ENCODE results near the gene BBX.

Gene BBX

GRCh38 chr3:107522510-107523288 is at the start of gene BBX:
BBX (plus strand) TSS chr3:107522962; CDS start chr3:107710461, 187,499 bp downstream.
- peak; percentile 85 for DNase-seq (ENCODE audit: low spot score)
- no peak for TF ChIP-seq CTCF (IDR thresholded peaks at IDR 0.05; ENCODE audit: extremely low read depth, missing control alignments)

GRCh38 chr3:107476462-107476861 is 46.3 kb upstream of the BBX start:
- no peak for TF ChIP-seq CTCF (IDR thresholded peaks at IDR 0.05; ENCODE audit: extremely low read depth, missing control alignments)

GRCh38 chr3:107487490-107487889 is 35.3 kb upstream of the BBX start:
- TF ChIP-seq CTCF (IDR thresholded peaks at IDR 0.05; ENCODE audit: extremely low read depth, missing control alignments) = no peak

More at GRCh38 chr3:107476462-107476861, 46.3 kb upstream of the BBX start:
- no peak for DNase-seq (ENCODE audit: low spot score)

GRCh38 chr3:107488942-107489341 is 33.8 kb upstream of the BBX start:
- TF ChIP-seq CTCF (IDR thresholded peaks at IDR 0.05; ENCODE audit: extremely low read depth, missing control alignments) = no peak

More at GRCh38 chr3:107487490-107487889, 35.3 kb upstream of the BBX start:
- DNase-seq (ENCODE audit: low spot score) = no peak

GRCh38 chr3:107493134-107493533 is 29.6 kb upstream of the BBX start:
- DNase-seq (ENCODE audit: low spot score) = no peak
- TF ChIP-seq CTCF (IDR thresholded peaks at IDR 0.05; ENCODE audit: extremely low read depth, missing control alignments) = no peak

More at GRCh38 chr3:107488942-107489341, 33.8 kb upstream of the BBX start:
- DNase-seq (ENCODE audit: low spot score) = no peak

- no peak for TF ChIP-seq CTCF (IDR thresholded peaks at IDR 0.05; ENCODE audit: extremely low read depth, missing control alignments)
- DNase-seq (ENCODE audit: low spot score) = no peak
Observed at GRCh38 chr3:107496855-107497254, 25.9 kb upstream of the BBX start.

- TF ChIP-seq CTCF (IDR thresholded peaks at IDR 0.05; ENCODE audit: extremely low read depth, missing control alignments) = no peak
- no peak for DNase-seq (ENCODE audit: low spot score)
Observed at GRCh38 chr3:107498646-107499045, 24.1 kb upstream of the BBX start.
